Ishikawa (cell line): ENCODE data around the gene CBX5.

ENCODE experiments used
- RAD21 ChIP-seq: IDR thresholded peaks from 2 replicates; pipeline ENCODE4 v1.6.1; 2012; ENCODE audit warnings: low read depth
- REST ChIP-seq: IDR thresholded peaks from 2 replicates; pipeline ENCODE4 v1.6.1; 2012; ENCODE audit warnings: low read depth, mild to moderate bottlenecking
- TEAD4 ChIP-seq: IDR thresholded peaks from 2 replicates; pipeline ENCODE4 v1.6.1; 2012

- TF ChIP-seq TEAD4 (no peak), REST (no peak), RAD21 (no peak)
These were observed 5.5 kb upstream of the CBX5 start for GRCh38 chr12:54285150-54286041.
